MM.1S (cell line): Measurements from ENCODE around the gene TMSB4X.

ENCODE experiments used
- EZH2 ChIP-seq: fragments of 300-600 bp; sonication (generic); optimal IDR thresholded peaks from 2 replicates; pipeline ENCODE3; 2017; ENCODE audit warnings: low read depth, mild to moderate bottlenecking, antibody characterized with exemption, low read length, mixed read lengths
- EZH2phosphoT487 ChIP-seq: fragments of 300-600 bp; sonication (generic); IDR thresholded peaks from 2 replicates; pipeline ENCODE4 v1.6.1; 2018; ENCODE audit warnings: antibody characterized with exemption, low read length
- TF ChIP-seq, protein P1 (sequence below): fragments of 300-600 bp; sonication (generic); IDR thresholded peaks from 2 replicates; pipeline ENCODE4 v1.5.1; 2016; ENCODE audit warnings: antibody characterized with exemption, low read length, mixed read lengths

DNA sequence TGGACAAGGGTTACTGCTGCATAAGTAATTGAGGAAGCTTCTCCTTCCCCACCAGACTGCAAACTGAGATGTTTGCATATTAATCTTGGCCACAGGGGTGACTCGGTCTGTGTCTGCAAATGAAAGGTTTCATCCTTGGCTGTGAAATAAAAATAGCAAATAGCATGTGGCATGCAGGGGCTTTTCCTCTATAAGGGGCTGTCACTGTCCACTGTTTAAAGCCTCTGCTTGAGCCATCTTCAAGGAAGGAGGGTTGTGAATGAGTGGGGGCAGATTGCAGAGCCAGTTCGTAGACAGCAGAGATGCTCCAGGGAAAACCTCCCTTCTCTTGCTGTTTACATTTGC, 33.3 kb downstream of the TMSB4X start:
- TF ChIP-seq, protein P1, sequence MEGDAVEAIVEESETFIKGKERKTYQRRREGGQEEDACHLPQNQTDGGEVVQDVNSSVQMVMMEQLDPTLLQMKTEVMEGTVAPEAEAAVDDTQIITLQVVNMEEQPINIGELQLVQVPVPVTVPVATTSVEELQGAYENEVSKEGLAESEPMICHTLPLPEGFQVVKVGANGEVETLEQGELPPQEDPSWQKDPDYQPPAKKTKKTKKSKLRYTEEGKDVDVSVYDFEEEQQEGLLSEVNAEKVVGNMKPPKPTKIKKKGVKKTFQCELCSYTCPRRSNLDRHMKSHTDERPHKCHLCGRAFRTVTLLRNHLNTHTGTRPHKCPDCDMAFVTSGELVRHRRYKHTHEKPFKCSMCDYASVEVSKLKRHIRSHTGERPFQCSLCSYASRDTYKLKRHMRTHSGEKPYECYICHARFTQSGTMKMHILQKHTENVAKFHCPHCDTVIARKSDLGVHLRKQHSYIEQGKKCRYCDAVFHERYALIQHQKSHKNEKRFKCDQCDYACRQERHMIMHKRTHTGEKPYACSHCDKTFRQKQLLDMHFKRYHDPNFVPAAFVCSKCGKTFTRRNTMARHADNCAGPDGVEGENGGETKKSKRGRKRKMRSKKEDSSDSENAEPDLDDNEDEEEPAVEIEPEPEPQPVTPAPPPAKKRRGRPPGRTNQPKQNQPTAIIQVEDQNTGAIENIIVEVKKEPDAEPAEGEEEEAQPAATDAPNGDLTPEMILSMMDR, result no peak
- TF ChIP-seq EZH2phosphoT487, result no peak
- no peak for TF ChIP-seq EZH2
